Epithelial cell of esophagus (primary cell): ENCODE measurements around the gene F12.
A peak's percentile ranks its signal among the peaks of the same experiment; 100 is the strongest.
"Not testable (repeated sequence)": the region's sequence is repeated elsewhere in the genome, so short reads cannot be mapped to it uniquely, and the experiment has no call there.

Source experiments
- DNase-seq: peaks from one replicate; pipeline ENCODE4 v3.0.0; 2010; ENCODE audit warnings: low read depth
- H3K4me3 ChIP-seq: 2 replicates; pipeline ENCODE4 v1.5.1; 2011; ENCODE audit warnings: mild to moderate bottlenecking, low read length, control low read depth
- CTCF ChIP-seq: IDR thresholded peaks from 2 replicates; pipeline ENCODE4 v1.5.1; 2011; ENCODE audit warnings: low read depth, mild to moderate bottlenecking, low read length, control low read depth, inconsistent platforms; ENCODE audit not compliant: insufficient read depth; ENCODE audit errors: missing control alignments

F12 gene

GRCh38 chr5:177382423-177383029 lies 26.8 kb downstream of the F12 start:
- DNase-seq, result peak; percentile 39
- TF ChIP-seq CTCF, result peak; percentile 40
- no peak overlapping the region for H3K4me3 ChIP-seq

GRCh38 chr5:177380805-177381126 lies 28.6 kb downstream of the F12 start:
- no peak overlapping the region for H3K4me3 ChIP-seq
- no peak for TF ChIP-seq CTCF
- no peak for DNase-seq

- H3K4me3 ChIP-seq, result no peak overlapping the region
- peak; percentile 96 for DNase-seq
- no peak for TF ChIP-seq CTCF
Observed at GRCh38 chr5:177378884-177379883, 30.2 kb downstream of the F12 start.

- TF ChIP-seq CTCF, result no peak
Observed at GRCh38 chr5:177377851-177378776, 31.2 kb downstream of the F12 start.

GRCh38 chr5:177376107-177376506 lies 33.3 kb downstream of the F12 start:
- no peak for DNase-seq
- no peak for TF ChIP-seq CTCF
- H3K4me3 ChIP-seq, result no peak overlapping the region

More at GRCh38 chr5:177377851-177378776, 31.2 kb downstream of the F12 start:
- H3K4me3 ChIP-seq, result no peak overlapping the region
- no peak for DNase-seq

GRCh38 chr5:177375516-177375915 lies 33.8 kb downstream of the F12 start:
- not testable (repeated sequence) for DNase-seq, H3K4me3 ChIP-seq

GRCh38 chr5:177374211-177374610 lies 35.2 kb downstream of the F12 start:
- DNase-seq, result peak; percentile 68
- H3K4me3 ChIP-seq, result no peak overlapping the region
- TF ChIP-seq CTCF, result no peak
